SK-N-SH treated with all-trans-retinoic acid at 6 μM for 48 hours (cell line): ENCODE data around the gene CHPF2.

Experiments
- ATAC-seq: fragments of 200-7000 bp; cut with Tn5 transposase; 3 replicates; pipeline ENCODE4 v1.9.1; 2020; ENCODE audit warnings: mild to moderate bottlenecking, moderate library complexity
- ARNTL ChIP-seq: fragments of 450-650 bp; formaldehyde crosslinking; IDR thresholded peaks from 2 replicates; pipeline ENCODE4 v1.5.0; 2020; ENCODE audit warnings: low read depth, mild to moderate bottlenecking, moderate library complexity, borderline replicate concordance
- CSDC2 ChIP-seq: fragments of 250-450 bp; sonication (Bioruptor Pico); IDR thresholded peaks from 2 replicates; pipeline ENCODE4 v1.5.0; 2020; ENCODE audit warnings: mild to moderate bottlenecking, moderate library complexity
- ESRRG ChIP-seq: fragments of 250-450 bp; sonication (Bioruptor Pico); IDR thresholded peaks from 2 replicates; pipeline ENCODE4 v1.6.1; 2021; ENCODE audit warnings: mild to moderate bottlenecking
- GLIS3 ChIP-seq: fragments of 250-450 bp; sonication (Bioruptor Pico); IDR thresholded peaks from 2 replicates; pipeline ENCODE4 v1.5.0; 2020; ENCODE audit warnings: mild to moderate bottlenecking, moderate library complexity
- ISL1 ChIP-seq: fragments of 250-450 bp; sonication (Bioruptor Pico); IDR thresholded peaks from 2 replicates; pipeline ENCODE4 v2.1.2; 2022; ENCODE audit warnings: mild to moderate bottlenecking, moderate library complexity
- OSR1 ChIP-seq: fragments of 250-450 bp; sonication (Bioruptor Pico); IDR thresholded peaks from 2 replicates; pipeline ENCODE4 v1.8.0; 2022; ENCODE audit warnings: moderate library complexity, mild to moderate bottlenecking, inconsistent platforms
- PPARA ChIP-seq: fragments of 250-450 bp; sonication (Bioruptor Pico); IDR thresholded peaks from 2 replicates; pipeline ENCODE4 v1.5.0; 2020; ENCODE audit warnings: mild to moderate bottlenecking, borderline replicate concordance
- RARB ChIP-seq: fragments of 250-450 bp; sonication (Bioruptor Pico); IDR thresholded peaks from 2 replicates; pipeline ENCODE4 v1.8.0; 2021; ENCODE audit warnings: mild to moderate bottlenecking, moderate library complexity
- SNAI2 ChIP-seq: fragments of 250-450 bp; sonication (Bioruptor Pico); IDR thresholded peaks from 2 replicates; pipeline ENCODE4 v1.5.0; 2020; ENCODE audit warnings: mild to moderate bottlenecking, moderate library complexity
- TCF4 ChIP-seq: fragments of 250-450 bp; sonication (Bioruptor Pico); IDR thresholded peaks from 2 replicates; pipeline ENCODE4 v1.8.0; 2021; ENCODE audit warnings: mild to moderate bottlenecking, moderate library complexity, borderline replicate concordance
- TOX ChIP-seq: fragments of 250-450 bp; sonication (Bioruptor Pico); IDR thresholded peaks from 2 replicates; pipeline ENCODE4 v1.8.0; 2021; ENCODE audit warnings: mild to moderate bottlenecking, moderate library complexity, borderline replicate concordance
- ZC3H10 ChIP-seq: fragments of 250-450 bp; sonication (Bioruptor Pico); IDR thresholded peaks from 2 replicates; pipeline ENCODE4 v1.5.1; 2021; ENCODE audit warnings: mild to moderate bottlenecking, moderate library complexity
- ZFP3 ChIP-seq: fragments of 250-450 bp; sonication (Bioruptor Pico); IDR thresholded peaks from 2 replicates; pipeline ENCODE4 v1.5.0; 2020; ENCODE audit warnings: mild to moderate bottlenecking, moderate library complexity
- ZFP30 ChIP-seq: fragments of 450-650 bp; formaldehyde crosslinking; IDR thresholded peaks from 2 replicates; pipeline ENCODE4 v1.5.0; 2022; ENCODE audit warnings: mild to moderate bottlenecking, moderate library complexity
- ZNF565 ChIP-seq: fragments of 450-650 bp; formaldehyde crosslinking; conservative IDR thresholded peaks from 2 replicates; pipeline ENCODE4 v1.5.0; 2020; ENCODE audit warnings: low read depth, mild to moderate bottlenecking, moderate library complexity
- ZNF70 ChIP-seq: fragments of 450-650 bp; formaldehyde crosslinking; IDR thresholded peaks from 2 replicates; pipeline ENCODE4 v1.5.0; 2020; ENCODE audit warnings: mild to moderate bottlenecking, moderate library complexity
- ZNF8 ChIP-seq: fragments of 450-650 bp; formaldehyde crosslinking; IDR thresholded peaks from 2 replicates; pipeline ENCODE4 v1.5.0; 2020; ENCODE audit warnings: mild to moderate bottlenecking, moderate library complexity
- TF ChIP-seq, protein P1 (sequence below): fragments of 250-450 bp; sonication (Bioruptor Pico); IDR thresholded peaks from 2 replicates; pipeline ENCODE4 v1.5.1; 2021; ENCODE audit warnings: mild to moderate bottlenecking, moderate library complexity
- TF ChIP-seq, protein P2 (sequence below): fragments of 250-450 bp; sonication (Bioruptor Pico); IDR thresholded peaks from 2 replicates; pipeline ENCODE4 v1.5.0; 2020; ENCODE audit warnings: mild to moderate bottlenecking, moderate library complexity
- TF ChIP-seq, protein P3 (sequence below): fragments of 250-450 bp; sonication (Bioruptor Pico); IDR thresholded peaks from 2 replicates; pipeline ENCODE4 v1.8.0; 2020; ENCODE audit warnings: mild to moderate bottlenecking, moderate library complexity, borderline replicate concordance
- TF ChIP-seq, protein P4 (sequence below): fragments of 250-450 bp; sonication (Bioruptor Pico); IDR thresholded peaks from 2 replicates; pipeline ENCODE4 v1.8.0; 2021; ENCODE audit warnings: low read depth, mild to moderate bottlenecking, moderate library complexity, borderline replicate concordance

Gene CHPF2

DNA sequence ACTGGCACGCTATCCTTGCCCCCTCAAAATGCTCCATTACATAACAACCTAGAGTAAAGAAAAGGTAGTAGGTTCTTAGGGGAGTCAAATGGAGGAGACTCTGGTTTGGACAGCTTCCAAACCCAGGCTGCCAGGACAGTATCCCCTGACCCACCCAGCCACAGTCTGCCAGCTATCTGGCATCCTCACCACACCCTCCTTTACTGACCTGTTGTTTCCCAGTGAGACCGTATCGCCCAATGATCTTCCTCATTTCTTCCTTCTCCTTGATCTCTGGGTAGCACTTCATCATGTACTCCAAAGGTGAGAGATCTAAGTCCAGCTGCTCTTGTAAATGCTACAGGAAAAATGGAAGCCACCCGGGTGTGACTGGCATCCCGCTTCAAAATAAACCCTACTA is 16.9 kb upstream of the CHPF2 start:
- TF ChIP-seq, protein P1, sequence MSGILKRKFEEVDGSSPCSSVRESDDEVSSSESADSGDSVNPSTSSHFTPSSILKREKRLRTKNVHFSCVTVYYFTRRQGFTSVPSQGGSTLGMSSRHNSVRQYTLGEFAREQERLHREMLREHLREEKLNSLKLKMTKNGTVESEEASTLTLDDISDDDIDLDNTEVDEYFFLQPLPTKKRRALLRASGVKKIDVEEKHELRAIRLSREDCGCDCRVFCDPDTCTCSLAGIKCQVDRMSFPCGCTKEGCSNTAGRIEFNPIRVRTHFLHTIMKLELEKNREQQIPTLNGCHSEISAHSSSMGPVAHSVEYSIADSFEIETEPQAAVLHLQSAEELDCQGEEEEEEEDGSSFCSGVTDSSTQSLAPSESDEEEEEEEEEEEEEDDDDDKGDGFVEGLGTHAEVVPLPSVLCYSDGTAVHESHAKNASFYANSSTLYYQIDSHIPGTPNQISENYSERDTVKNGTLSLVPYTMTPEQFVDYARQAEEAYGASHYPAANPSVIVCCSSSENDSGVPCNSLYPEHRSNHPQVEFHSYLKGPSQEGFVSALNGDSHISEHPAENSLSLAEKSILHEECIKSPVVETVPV: no peak
- TF ChIP-seq RARB: no peak
- TF ChIP-seq ZFP3 (CRISPR knock-in tag): no peak
- no peak for TF ChIP-seq ZNF70 (CRISPR knock-in tag)
- TF ChIP-seq, protein P2, sequence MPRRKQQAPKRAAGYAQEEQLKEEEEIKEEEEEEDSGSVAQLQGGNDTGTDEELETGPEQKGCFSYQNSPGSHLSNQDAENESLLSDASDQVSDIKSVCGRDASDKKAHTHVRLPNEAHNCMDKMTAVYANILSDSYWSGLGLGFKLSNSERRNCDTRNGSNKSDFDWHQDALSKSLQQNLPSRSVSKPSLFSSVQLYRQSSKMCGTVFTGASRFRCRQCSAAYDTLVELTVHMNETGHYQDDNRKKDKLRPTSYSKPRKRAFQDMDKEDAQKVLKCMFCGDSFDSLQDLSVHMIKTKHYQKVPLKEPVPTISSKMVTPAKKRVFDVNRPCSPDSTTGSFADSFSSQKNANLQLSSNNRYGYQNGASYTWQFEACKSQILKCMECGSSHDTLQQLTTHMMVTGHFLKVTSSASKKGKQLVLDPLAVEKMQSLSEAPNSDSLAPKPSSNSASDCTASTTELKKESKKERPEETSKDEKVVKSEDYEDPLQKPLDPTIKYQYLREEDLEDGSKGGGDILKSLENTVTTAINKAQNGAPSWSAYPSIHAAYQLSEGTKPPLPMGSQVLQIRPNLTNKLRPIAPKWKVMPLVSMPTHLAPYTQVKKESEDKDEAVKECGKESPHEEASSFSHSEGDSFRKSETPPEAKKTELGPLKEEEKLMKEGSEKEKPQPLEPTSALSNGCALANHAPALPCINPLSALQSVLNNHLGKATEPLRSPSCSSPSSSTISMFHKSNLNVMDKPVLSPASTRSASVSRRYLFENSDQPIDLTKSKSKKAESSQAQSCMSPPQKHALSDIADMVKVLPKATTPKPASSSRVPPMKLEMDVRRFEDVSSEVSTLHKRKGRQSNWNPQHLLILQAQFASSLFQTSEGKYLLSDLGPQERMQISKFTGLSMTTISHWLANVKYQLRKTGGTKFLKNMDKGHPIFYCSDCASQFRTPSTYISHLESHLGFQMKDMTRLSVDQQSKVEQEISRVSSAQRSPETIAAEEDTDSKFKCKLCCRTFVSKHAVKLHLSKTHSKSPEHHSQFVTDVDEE (CRISPR knock-in tag): no peak
- no peak for TF ChIP-seq ARNTL (CRISPR knock-in tag)
- TF ChIP-seq ZNF565: no peak
- no peak for TF ChIP-seq CSDC2 (CRISPR knock-in tag)
- TF ChIP-seq GLIS3 (CRISPR knock-in tag): no peak
- no peak for TF ChIP-seq TOX (CRISPR knock-in tag)
- TF ChIP-seq, protein P3, sequence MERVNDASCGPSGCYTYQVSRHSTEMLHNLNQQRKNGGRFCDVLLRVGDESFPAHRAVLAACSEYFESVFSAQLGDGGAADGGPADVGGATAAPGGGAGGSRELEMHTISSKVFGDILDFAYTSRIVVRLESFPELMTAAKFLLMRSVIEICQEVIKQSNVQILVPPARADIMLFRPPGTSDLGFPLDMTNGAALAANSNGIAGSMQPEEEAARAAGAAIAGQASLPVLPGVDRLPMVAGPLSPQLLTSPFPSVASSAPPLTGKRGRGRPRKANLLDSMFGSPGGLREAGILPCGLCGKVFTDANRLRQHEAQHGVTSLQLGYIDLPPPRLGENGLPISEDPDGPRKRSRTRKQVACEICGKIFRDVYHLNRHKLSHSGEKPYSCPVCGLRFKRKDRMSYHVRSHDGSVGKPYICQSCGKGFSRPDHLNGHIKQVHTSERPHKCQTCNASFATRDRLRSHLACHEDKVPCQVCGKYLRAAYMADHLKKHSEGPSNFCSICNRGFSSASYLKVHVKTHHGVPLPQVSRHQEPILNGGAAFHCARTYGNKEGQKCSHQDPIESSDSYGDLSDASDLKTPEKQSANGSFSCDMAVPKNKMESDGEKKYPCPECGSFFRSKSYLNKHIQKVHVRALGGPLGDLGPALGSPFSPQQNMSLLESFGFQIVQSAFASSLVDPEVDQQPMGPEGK (CRISPR knock-in tag): no peak
- no peak for TF ChIP-seq ISL1 (CRISPR knock-in tag)
- TF ChIP-seq, protein P4, sequence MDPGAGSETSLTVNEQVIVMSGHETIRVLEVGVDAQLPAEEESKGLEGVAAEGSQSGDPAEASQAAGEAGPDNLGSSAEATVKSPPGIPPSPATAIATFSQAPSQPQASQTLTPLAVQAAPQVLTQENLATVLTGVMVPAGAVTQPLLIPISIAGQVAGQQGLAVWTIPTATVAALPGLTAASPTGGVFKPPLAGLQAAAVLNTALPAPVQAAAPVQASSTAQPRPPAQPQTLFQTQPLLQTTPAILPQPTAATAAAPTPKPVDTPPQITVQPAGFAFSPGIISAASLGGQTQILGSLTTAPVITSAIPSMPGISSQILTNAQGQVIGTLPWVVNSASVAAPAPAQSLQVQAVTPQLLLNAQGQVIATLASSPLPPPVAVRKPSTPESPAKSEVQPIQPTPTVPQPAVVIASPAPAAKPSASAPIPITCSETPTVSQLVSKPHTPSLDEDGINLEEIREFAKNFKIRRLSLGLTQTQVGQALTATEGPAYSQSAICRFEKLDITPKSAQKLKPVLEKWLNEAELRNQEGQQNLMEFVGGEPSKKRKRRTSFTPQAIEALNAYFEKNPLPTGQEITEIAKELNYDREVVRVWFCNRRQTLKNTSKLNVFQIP (CRISPR knock-in tag): no peak
- no peak for TF ChIP-seq ZNF8
- TF ChIP-seq OSR1 (CRISPR knock-in tag): no peak
- TF ChIP-seq TCF4 (CRISPR knock-in tag): no peak
- no peak for ATAC-seq

DNA sequence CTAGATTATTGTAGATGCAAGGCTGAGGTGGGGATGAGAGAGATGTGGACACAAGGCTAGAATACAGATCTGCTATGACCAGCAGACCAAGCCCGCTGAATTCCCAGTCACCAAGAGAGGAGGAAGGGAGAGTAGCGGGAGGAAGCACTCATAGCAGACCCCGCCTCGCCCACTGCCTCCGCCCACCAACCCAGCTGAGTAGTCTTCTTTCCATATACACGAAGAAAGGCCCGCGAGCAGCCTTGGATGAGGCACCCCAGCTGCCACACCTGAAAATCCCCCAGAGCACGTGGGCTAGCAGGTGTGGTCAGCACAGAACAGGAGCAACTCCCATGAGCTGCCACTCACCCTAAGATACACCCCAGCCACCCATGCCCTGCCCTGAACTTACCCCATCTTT is 14.1 kb upstream of the CHPF2 start:
- no peak for TF ChIP-seq TCF4 (CRISPR knock-in tag)
- TF ChIP-seq RARB: no peak
- no peak for TF ChIP-seq ZNF565
- no peak for TF ChIP-seq SNAI2 (CRISPR knock-in tag)
- TF ChIP-seq, protein P2 (CRISPR knock-in tag): no peak
- TF ChIP-seq ZFP30 (CRISPR knock-in tag): no peak
- TF ChIP-seq, protein P4 (CRISPR knock-in tag): no peak
- TF ChIP-seq ZNF70 (CRISPR knock-in tag): no peak
- no peak for TF ChIP-seq CSDC2 (CRISPR knock-in tag)
- TF ChIP-seq TOX (CRISPR knock-in tag): no peak
- no peak for TF ChIP-seq ZC3H10 (CRISPR knock-in tag)
- TF ChIP-seq ARNTL (CRISPR knock-in tag): no peak
- TF ChIP-seq, protein P1: no peak
- no peak for TF ChIP-seq ESRRG (CRISPR knock-in tag)
- TF ChIP-seq PPARA (CRISPR knock-in tag): no peak
- ATAC-seq: no peak
